Sigmoid colon (tissue), 4 donors: ENCODE measurements around the gene APOD.
"Not testable (repeated sequence)": the region's sequence is repeated elsewhere in the genome, so short reads cannot be mapped to it uniquely, and the experiment has no call there.

Source experiments
- EP300 ChIP-seq, 4 donors: sonication (generic); formaldehyde crosslinking; IDR thresholded peaks; one replicate each; pipeline ENCODE4 v1.6.1; 2017; ENCODE audit warnings: antibody characterized with exemption in 4 of 4
- POLR2A ChIP-seq, 2 donors: fragments of 450-650 bp; IDR thresholded peaks; one replicate each; pipeline ENCODE4 v1.6.1; 2016; ENCODE audit warnings: antibody characterized with exemption in 2 of 2, mild to moderate bottlenecking in 2 of 2, moderate library complexity in 2 of 2
- POLR2AphosphoS5 ChIP-seq, 4 donors: sonication (generic); formaldehyde crosslinking; IDR thresholded peaks; one replicate each; pipeline ENCODE4 v1.6.1; 2017; ENCODE audit warnings: antibody characterized with exemption in 4 of 4
- TF ChIP-seq, protein P1 (sequence below), 4 experiments: fragments of 450-650 bp in 3 of 4; fragments of 200-600 bp in 1 of 4; IDR thresholded peaks; one replicate each; pipeline ENCODE4 v1.5.1; 2016 to 2019; ENCODE audit warnings: antibody characterized with exemption in 4 of 4, mild to moderate bottlenecking in 3 of 4, moderate library complexity in 2 of 4

DNA sequence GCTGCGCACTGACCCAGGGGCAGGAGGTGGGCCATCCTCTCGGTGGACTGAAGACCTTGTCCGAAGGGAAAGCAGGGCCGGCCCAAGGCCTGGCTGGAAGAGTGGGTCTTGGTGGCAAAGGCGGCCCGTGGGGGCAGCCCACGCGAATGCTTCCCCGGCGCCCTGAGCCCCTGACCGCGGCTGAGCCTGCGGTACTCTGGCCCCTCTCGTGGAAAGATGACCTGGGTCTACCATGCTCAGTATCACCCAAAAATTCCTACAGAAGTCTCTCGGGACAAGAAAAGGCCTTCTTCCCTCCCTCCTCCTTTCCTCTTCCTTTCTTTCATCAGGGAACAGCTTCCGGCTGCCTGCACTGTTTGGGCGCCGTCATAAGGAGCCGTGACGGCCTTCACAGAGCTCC, 48.3 kb upstream of the APOD start:
- TF ChIP-seq, protein P1, sequence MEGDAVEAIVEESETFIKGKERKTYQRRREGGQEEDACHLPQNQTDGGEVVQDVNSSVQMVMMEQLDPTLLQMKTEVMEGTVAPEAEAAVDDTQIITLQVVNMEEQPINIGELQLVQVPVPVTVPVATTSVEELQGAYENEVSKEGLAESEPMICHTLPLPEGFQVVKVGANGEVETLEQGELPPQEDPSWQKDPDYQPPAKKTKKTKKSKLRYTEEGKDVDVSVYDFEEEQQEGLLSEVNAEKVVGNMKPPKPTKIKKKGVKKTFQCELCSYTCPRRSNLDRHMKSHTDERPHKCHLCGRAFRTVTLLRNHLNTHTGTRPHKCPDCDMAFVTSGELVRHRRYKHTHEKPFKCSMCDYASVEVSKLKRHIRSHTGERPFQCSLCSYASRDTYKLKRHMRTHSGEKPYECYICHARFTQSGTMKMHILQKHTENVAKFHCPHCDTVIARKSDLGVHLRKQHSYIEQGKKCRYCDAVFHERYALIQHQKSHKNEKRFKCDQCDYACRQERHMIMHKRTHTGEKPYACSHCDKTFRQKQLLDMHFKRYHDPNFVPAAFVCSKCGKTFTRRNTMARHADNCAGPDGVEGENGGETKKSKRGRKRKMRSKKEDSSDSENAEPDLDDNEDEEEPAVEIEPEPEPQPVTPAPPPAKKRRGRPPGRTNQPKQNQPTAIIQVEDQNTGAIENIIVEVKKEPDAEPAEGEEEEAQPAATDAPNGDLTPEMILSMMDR (IDR thresholded peaks at IDR 0.05), result not testable (repeated sequence)
- not testable (repeated sequence) for TF ChIP-seq EP300, POLR2A, POLR2AphosphoS5 (IDR thresholded peaks at IDR 0.05)
